CD1c-positive myeloid dendritic cell (primary cell): Measurements from ENCODE around the gene AHCYL2.
"Not testable (repeated sequence)": the region's sequence is repeated elsewhere in the genome, so short reads cannot be mapped to it uniquely, and the experiment has no call there.

Experiments
- DNase-seq: peaks from one replicate; pipeline ENCODE4 v3.0.0-alpha.2; 2016; ENCODE audit errors: extremely low spot score

Gene AHCYL2

DNA sequence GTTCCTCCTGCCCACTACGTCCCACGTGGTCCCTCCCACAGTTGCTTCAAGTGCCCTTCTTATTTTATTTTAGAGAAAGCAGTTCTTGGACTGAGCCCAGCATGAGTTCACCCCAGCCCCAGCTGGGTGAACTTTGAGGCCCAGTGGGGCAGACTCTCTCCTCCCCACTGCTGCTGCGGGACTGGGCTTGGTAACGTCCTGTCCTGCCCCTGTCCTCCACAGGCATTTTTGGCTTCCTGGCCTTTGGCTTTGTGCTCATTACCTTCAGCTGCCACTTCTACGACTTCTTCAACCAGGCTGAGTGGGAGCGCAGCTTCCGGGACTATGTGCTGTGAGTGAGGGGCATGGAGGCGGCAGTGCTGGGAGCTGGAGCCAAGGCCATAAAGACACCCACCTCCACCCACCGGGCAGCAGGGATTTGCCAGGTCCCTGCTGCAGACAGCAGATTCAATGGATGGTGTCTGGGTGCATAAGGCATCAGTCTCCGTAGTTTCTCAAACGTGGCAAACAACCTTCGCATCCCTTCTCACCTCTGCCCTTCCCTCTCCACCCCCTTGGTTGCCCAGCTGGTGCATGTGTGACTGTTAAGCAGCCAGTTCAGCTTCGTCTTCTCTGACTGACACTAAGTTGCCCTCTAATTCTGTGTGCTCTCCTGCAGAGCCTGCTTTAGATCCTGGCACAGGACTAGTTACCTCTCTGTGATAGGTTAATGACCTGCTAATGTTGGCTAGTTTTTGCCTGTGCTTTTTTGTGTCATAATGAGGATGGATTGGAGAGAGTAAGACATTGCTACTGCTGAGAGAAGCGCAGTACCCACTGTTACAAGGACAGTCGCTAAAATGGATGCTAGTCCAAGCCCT is 15.5 kb upstream of the AHCYL2 start:
- no peak for DNase-seq

DNA sequence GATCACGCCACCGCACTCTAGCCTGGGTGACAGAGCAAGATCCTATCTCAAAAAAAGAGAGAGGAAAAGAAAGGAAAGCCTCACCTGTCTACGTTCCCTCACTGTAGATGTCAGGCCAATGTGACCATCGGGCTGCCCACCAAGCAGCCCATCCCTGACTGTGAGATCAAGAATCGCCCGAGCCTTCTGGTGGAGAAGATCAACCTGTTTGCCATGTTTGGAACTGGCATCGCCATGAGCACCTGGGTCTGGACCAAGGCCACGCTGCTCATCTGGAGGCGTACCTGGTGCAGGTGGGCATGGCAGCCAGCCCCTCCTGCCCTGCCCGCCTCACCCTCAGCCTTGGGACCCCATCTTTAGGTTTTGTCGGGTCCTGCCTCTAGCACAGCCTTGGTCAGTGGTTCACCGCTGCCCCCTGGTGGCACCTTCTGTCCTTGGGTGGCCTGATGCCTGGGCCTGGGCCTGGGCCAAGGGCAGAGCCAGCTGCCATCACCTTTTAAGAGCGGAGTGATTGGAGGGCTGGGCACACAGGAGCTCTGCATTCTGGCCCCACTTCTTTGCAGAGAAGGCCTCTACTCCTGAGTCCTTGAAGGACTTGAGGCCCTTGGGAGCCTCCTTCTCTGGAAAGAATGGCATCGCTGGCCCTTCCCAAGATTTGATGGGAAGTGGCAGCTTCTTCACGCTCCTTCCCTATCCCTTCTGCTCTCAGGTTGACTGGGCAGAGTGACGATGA is 14.4 kb upstream of the AHCYL2 start:
- peak; percentile 74 for DNase-seq

DNA sequence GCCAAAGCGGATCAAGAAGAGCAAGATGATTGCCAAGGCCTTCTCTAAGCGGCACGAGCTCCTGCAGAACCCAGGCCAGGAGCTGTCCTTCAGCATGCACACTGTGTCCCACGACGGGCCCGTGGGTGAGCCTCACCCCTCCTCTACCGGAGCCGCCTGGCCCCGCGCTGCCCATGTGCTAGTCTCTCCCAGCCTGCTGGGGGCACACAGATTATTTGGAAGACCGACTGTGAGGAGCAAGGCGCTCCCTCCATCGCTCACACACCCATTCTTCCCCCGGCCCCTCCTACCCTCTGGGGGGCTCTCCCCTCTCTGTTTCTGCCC is 13.9 kb upstream of the AHCYL2 start:
- DNase-seq: no peak

GRCh38 chr7:129212126-129212525 is 12.7 kb upstream of the AHCYL2 start:
- DNase-seq: no peak

DNA sequence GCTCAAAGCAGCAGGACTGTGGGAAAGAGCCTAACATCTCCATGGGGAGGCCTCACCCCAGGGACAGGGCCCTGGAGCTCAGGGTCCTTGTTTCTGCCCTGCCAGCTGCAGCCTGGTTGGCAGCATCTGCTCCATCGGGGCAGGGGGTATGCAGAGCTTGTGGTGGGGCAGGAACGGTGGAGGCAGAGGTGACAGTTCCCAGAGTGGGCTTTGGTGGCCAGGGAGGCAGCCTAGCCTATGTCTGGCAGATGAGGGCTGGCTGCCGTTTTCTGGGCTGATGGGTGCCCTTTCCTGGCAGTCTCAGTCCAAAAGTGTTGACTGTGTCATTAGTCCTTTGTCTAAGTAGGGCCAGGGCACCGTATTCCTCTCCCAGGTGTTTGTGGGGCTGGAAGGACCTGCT is 12.2 kb upstream of the AHCYL2 start:
- no peak for DNase-seq

GRCh38 chr7:129213828-129214227 is 11.0 kb upstream of the AHCYL2 start:
- no peak for DNase-seq

DNA sequence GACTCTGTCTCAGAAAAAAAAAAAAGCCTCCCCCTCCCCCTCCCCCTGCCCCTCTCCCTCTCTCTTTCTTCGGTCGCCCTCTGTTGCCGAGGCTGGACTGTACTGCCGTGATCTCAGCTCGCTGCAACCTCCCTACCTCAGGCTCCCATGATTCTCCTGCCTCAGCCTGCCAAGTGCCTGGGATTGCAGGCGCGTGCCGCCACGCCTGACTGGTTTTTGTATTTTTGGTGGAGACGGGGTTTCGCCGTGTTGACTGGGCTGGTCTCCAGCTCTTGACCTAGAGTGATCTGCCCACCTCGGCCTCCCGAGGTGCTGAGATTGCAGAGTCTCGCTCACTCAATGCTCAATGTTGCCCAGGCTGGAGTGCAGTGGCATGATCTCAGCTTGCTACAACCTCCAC is 9.1 kb upstream of the AHCYL2 start:
- DNase-seq: not testable (repeated sequence)

DNA sequence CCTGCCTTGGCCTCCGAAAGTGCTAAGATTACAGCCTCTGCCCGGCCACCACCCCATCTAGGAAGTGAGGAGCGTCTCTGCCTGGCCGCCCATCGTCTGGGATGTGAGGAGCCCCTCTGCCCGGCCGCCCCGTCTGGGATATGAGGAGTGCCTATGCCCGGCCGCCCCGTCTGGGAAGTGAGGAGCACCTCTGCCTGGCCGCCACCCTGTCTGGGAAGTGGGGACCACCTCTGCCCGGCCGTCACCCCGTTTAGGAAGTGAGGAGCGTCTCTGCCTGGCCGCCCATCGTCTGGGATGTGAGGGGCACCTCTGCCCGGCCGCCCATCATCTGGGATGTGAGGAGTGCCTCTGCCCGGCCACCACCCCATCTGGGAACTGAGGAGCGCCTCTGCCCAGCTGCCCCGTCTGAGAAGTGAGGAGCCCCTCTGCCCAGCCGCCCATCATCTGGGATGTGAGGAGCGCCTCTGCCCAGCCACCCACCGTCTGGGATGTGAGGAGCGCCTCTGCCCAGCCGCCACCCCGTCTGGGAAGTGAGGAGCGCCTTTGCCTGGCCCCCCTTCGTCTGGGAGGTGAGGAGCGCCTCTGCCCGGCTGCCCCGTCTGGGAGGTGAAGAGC is 8.6 kb upstream of the AHCYL2 start:
- DNase-seq: not testable (repeated sequence)

GRCh38 chr7:129216821-129217416 is 7.9 kb upstream of the AHCYL2 start:
- DNase-seq: not testable (repeated sequence)

DNA sequence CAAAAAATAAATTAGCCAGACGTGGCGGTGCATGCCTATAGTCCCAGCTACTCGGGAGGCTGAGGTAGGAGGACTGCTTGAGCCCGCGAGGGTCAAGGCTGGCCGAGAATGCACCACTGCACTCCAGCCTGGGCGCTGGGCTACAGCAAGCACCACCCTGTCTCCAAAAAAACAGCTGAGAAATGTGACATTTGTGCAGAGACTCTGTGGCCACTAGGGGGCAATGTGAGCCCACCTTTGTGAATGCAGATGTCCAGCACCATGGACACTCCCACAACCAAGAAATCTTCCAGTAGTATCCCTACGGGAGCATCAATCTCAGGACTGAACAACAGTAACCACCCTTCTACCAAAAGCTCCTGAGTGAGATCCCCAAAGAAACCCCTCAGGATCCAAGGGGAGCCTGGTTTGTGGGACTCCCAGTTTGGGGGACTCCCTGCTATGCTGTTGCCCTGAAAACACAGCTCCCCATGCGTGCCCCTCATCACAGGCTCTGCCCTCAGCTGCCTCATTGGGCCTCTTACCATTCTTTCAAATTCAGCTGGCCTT is 6.2 kb upstream of the AHCYL2 start:
- DNase-seq: peak; percentile 90

GRCh38 chr7:129219166-129219565 is 5.7 kb upstream of the AHCYL2 start:
- DNase-seq: not testable (repeated sequence)

- DNase-seq: no peak
Measured at GRCh38 chr7:129222064-129222463, 2.8 kb upstream of the AHCYL2 start.

DNA sequence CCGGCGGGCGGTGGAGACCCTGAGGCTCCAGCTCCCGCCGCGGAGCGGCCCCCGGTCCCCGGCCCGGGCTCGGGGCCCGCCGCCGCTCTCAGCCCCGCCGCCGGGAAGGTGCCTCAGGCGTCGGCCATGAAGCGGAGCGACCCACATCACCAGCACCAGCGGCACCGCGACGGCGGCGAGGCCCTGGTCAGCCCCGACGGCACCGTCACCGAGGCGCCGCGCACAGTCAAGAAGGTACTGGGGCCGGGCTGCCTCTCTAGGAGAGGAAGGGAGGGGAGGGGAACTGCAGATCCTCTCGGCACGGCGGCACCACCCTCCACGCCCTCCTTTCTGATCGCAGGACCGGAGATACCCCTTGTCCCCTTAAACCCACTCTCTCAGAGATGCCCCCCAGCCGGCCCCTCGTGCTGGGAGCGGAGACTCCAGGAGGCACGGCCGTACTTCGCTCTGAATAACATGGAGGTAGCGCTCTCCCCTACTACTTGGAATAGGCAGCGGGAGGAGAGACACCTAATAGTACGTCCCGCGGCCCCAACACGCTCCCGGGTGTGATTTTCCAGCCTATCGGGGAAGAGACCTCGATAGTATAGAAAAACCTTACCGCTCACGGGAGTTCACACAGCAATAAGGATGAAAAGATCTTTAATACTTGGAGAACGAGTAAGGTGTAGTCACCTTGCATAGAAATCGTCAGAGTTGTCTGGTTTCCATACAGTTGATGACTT is 538 bp downstream of the AHCYL2 start:
- DNase-seq: peak; percentile 61

GRCh38 chr7:129225931-129226572 is 1.2 kb downstream of the AHCYL2 start:
- DNase-seq: peak; percentile 9

DNA sequence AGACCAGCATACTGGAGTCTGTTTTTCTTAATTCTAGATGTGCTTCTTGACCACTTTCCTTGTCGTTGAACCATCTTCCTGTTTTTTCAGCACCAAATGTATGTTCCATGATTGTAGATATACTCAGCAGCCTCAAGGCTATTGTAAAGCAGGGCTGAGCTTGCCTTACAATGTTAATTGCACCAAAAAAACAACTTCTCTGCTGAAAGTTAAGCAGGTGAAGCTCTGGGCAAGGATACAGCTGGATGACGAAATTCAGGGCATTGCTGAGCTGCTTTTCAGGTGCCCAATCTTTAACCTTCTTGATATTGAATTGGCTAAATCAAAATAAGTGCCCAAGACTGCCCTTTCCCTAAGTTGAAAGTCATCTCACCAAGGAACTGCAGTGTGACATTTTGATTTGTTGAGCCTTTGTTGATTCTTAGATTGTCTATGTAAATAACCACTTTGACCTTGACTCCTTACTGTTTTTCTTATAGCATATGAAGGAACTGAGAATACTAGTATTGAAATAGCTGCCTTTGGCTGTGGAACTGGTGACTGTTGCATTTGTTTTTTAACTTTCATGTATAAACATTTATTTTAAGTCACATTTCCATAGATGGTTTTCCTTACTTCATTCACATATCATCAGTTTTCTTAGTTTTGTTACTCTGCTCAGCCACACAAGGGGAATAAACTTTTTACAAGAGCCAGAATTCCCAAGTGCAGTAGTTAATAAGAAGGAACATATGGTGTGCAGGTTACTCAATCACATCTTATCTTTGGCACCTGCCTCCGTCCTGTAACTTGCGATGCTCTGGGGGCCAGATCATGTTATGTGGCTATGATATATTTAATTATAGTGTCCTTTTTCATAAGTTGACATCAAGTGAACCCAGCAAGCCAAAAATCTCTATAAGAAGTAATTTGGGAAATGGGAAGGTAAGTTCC is 3.1 kb downstream of the AHCYL2 start:
- DNase-seq: no peak

DNA sequence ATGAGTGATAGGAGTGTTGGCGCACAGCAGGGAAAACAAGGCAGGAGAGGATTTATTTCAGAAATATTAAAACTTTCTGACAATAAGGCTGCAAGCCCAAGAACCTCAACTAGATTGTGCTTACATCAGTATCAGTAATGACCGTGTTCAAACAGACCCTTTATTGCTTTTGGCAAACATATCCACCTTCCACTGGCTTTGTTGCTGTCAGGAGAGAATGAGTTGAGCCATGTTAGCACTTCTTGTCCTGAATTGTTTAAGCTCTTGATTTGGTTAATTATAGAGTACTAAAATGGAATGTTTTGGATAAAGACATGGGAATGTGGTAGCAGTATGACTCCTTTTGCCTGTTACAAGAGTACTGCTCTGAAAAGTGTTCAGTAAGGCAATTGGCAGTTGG is 3.8 kb downstream of the AHCYL2 start:
- no peak for DNase-seq

DNA sequence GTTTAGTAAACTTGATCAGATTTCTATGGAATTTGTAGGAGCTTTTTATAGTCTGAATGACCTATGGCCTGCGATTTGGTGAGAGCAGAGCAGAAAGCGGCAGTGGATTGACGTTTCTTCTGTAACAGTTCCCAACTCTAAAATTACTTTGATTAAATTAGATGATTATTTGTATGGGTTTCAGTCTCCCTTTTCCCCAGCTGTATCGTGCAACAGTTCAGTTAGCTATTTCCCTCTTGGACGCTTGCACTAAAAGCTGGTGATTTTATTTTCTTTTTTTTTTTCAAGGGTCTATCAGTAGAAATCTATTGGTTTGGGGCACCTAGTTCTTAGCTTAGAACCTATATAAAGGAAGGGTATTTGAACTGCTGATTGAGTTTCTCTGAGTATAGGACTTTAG is 6.8 kb downstream of the AHCYL2 start:
- DNase-seq: no peak

DNA sequence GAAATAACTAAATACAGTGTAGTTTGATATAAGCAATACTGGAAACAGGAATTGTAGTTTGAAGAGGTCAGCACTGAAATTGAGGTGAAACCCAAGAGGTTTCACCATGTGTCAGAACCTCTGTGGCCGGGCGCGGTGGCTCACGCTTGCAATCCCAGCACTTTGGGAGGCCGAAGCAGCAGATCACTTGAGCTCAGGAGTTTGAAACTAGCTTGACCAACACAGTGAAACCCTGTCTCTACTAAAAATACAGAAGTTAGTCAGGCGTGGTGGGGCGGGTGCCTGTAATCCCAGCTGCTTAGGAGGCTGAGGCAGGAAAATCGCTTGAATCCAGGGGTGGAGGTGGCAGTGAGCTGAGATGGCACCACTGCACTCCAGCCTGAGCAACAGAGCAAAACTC is 13.7 kb downstream of the AHCYL2 start:
- peak; percentile 10 for DNase-seq

DNA sequence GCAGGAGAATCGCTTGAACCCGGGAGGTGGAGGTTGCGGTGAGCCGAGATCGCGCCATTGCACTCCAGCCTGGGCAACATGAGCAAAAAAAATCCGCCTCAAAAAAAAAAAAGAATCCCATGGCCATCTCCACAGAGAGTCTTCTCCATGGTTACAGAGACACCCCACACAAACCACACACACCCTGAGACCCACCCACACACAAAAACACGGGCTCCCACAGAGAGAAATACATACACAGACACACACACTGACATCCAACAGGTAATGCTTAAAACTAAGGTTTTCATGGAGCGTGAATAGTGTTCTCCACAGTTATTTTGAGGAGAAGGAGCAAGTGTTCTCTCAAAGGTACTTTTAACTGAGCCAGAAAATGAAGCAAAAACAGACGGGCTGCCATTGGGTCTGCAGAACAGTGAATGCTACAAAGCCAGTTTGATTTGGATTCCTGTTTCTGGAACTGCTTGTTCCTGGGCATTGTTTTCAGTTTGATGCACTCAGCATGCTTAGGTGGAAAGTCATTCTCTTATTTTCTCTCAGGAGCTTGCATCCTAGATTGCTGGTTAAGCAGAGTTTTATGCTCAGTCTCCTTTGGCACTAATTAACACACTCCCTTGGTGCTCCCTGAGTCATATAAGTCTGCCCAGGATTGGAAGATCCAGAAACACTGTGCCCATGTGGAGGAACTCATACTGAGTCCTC is 15.4 kb downstream of the AHCYL2 start:
- DNase-seq: no peak
